Activated naive CD4-positive, alpha-beta T cell treated with anti-CD3 and anti-CD28 coated beads for 36 hours (primary cell): Measurements from ENCODE around the gene JAK1. TPM values are rescaled to one million over a fixed set of nuclear protein-coding genes. Genes with fewer than 3 reads are reported as not detected.

ENCODE experiments used
- CTCF ChIA-PET: fragments of 350-600 bp; sonication (Branson Sonifier 250); formaldehyde crosslinking; loops from one replicate; lab custom pipeline; 2021; ENCODE audit warnings: antibody characterized with exemption; lab: Charles Lee
- DNase-seq: peaks from one replicate; pipeline ENCODE4 v3.0.0-alpha.2; 2020
- H3K27ac Mint-ChIP-seq: one replicate; pipeline ENCODE4 v1.8.0; 2021; ENCODE audit warnings: mild to moderate bottlenecking, mixed read lengths
- H3K27me3 Mint-ChIP-seq: one replicate; pipeline ENCODE4 v1.8.0; 2021; ENCODE audit warnings: low read depth, mixed read lengths
- H3K36me3 Mint-ChIP-seq: one replicate; pipeline ENCODE4 v1.8.0; 2021; ENCODE audit warnings: low read depth, mixed read lengths
- H3K4me1 Mint-ChIP-seq: one replicate; pipeline ENCODE4 v1.8.0; 2021; ENCODE audit warnings: low read depth, mixed read lengths
- H3K4me3 Mint-ChIP-seq: one replicate; pipeline ENCODE4 v1.8.0; 2021; ENCODE audit warnings: mild to moderate bottlenecking, moderate library complexity, mixed read lengths
- H3K9me3 Mint-ChIP-seq: one replicate; pipeline ENCODE4 v1.8.0; 2021; ENCODE audit warnings: mixed read lengths
- intact Hi-C: fragments of 100-400 bp; cut with micrococcal nuclease; formaldehyde crosslinking; loops from one replicate; pipeline ENCODE4 v1.15.1; 2023
- total RNA-seq, 2 experiments: library from RNA; stranded (reverse); gene quantifications; one replicate each; pipeline ENCODE4 v1.2.3, GENCODE V29; 2021

Gene JAK1
- total RNA-seq, 2 experiments from 2014 or later, result 139 to 140 TPM

GRCh38 chr1:64848803-64849202 lies 117.5 kb downstream of the JAK1 start:
- intact Hi-C loops, result no loop called here
- Mint-ChIP-seq H3K27ac (no peak overlapping the region), H3K9me3 (no peaks in the 10 kb centered on the region), H3K4me3 (no peak overlapping the region), H3K27me3 (no peaks in the 10 kb centered on the region), H3K36me3 (peaks cover 27% of the 10 kb centered on the region), H3K4me1 (no peaks in the 10 kb centered on the region)
- CTCF ChIA-PET, result interaction anchor here (0.9 kb wide), 1 partner anchor 15 kb away, joined by 3 read pairs; no protein-coding TSS in a partner anchor
- DNase-seq, result no peak

- CTCF ChIA-PET, result no interaction called here
- peaks cover 21% of the 10 kb centered on the region for H3K36me3 Mint-ChIP-seq
- no peak overlapping the region for H3K4me3 Mint-ChIP-seq
- no peak for DNase-seq
- no peaks in the 10 kb centered on the region for H3K27me3 Mint-ChIP-seq
- no peaks in the 10 kb centered on the region for H3K9me3 Mint-ChIP-seq
- no peaks in the 10 kb centered on the region for H3K4me1 Mint-ChIP-seq
- no peak overlapping the region for H3K27ac Mint-ChIP-seq
- intact Hi-C loops, result no loop called here
Observed at GRCh38 chr1:64848136-64848535, 118.2 kb downstream of the JAK1 start.

- CTCF ChIA-PET, result no interaction called here
- Mint-ChIP-seq H3K36me3 (peaks cover 23% of the 10 kb centered on the region), H3K4me1 (no peaks in the 10 kb centered on the region), H3K27me3 (no peaks in the 10 kb centered on the region), H3K4me3 (no peak overlapping the region), H3K27ac (no peak overlapping the region), H3K9me3 (no peaks in the 10 kb centered on the region)
- DNase-seq, result no peak
- intact Hi-C loops, result no loop called here
Observed at GRCh38 chr1:64847666-64848065, 118.7 kb downstream of the JAK1 start.

GRCh38 chr1:64846573-64847430 lies 119.5 kb downstream of the JAK1 start:
- Mint-ChIP-seq H3K27me3 (no peaks in the 10 kb centered on the region), H3K36me3 (peaks cover 23% of the 10 kb centered on the region), H3K4me1 (no peaks in the 10 kb centered on the region), H3K27ac (no peak overlapping the region), H3K9me3 (no peaks in the 10 kb centered on the region), H3K4me3 (no peak overlapping the region)
- intact Hi-C loops, result no loop called here
- no peak for DNase-seq
- CTCF ChIA-PET, result no interaction called here

GRCh38 chr1:64845831-64846425 lies 120.4 kb downstream of the JAK1 start:
- H3K4me1 Mint-ChIP-seq, result no peaks in the 10 kb centered on the region
- H3K36me3 Mint-ChIP-seq, result peaks cover 28% of the 10 kb centered on the region
- intact Hi-C loops, result no loop called here
- CTCF ChIA-PET, result no interaction called here
- no peak overlapping the region for H3K27ac Mint-ChIP-seq
- H3K9me3 Mint-ChIP-seq, result no peaks in the 10 kb centered on the region
- no peak for DNase-seq
- H3K4me3 Mint-ChIP-seq, result no peak overlapping the region
- H3K27me3 Mint-ChIP-seq, result no peaks in the 10 kb centered on the region

- Mint-ChIP-seq H3K9me3 (no peaks in the 10 kb centered on the region), H3K4me3 (no peak overlapping the region), H3K27me3 (no peaks in the 10 kb centered on the region), H3K36me3 (peaks cover 25% of the 10 kb centered on the region), H3K27ac (no peak overlapping the region), H3K4me1 (no peaks in the 10 kb centered on the region)
- no peak for DNase-seq
- intact Hi-C loops, result no loop called here
- CTCF ChIA-PET, result interaction anchor here (1.1 kb wide), 1 partner anchor 12 kb away, joined by 3 read pairs; no protein-coding TSS in a partner anchor
Observed at GRCh38 chr1:64844609-64845008, 121.7 kb downstream of the JAK1 start.

- H3K4me1 Mint-ChIP-seq, result no peaks in the 10 kb centered on the region
Observed at GRCh38 chr1:64844175-64844574, 122.2 kb downstream of the JAK1 start.

GRCh38 chr1:64843675-64844074 lies 122.7 kb downstream of the JAK1 start:
- Mint-ChIP-seq H3K27me3 (no peaks in the 10 kb centered on the region), H3K4me1 (no peaks in the 10 kb centered on the region), H3K27ac (no peak overlapping the region), H3K9me3 (no peaks in the 10 kb centered on the region), H3K36me3 (peaks cover 26% of the 10 kb centered on the region), H3K4me3 (no peak overlapping the region)
- intact Hi-C loops, result no loop called here
- CTCF ChIA-PET, result no interaction called here
- DNase-seq, result no peak

More at GRCh38 chr1:64844175-64844574, 122.2 kb downstream of the JAK1 start:
- CTCF ChIA-PET, result interaction anchor here (1.1 kb wide), 1 partner anchor 12 kb away, joined by 3 read pairs; no protein-coding TSS in a partner anchor
- intact Hi-C loops, result no loop called here
- Mint-ChIP-seq H3K4me3 (no peak overlapping the region), H3K9me3 (no peaks in the 10 kb centered on the region), H3K36me3 (peaks cover 29% of the 10 kb centered on the region), H3K27me3 (no peaks in the 10 kb centered on the region), H3K27ac (peak overlapping the region; percentile 50)
- DNase-seq, result no peak

GRCh38 chr1:64842224-64842623 lies 124.1 kb downstream of the JAK1 start:
- intact Hi-C loops, result no loop called here
- DNase-seq, result no peak
- no peaks in the 10 kb centered on the region for H3K4me1 Mint-ChIP-seq
- H3K27me3 Mint-ChIP-seq, result no peaks in the 10 kb centered on the region
- H3K9me3 Mint-ChIP-seq, result no peaks in the 10 kb centered on the region
- CTCF ChIA-PET, result no interaction called here
- no peak overlapping the region for H3K27ac Mint-ChIP-seq
- no peak overlapping the region for H3K4me3 Mint-ChIP-seq
- H3K36me3 Mint-ChIP-seq, result peaks cover 28% of the 10 kb centered on the region

GRCh38 chr1:64841330-64842065 lies 124.9 kb downstream of the JAK1 start:
- Mint-ChIP-seq H3K36me3 (peaks cover 29% of the 10 kb centered on the region), H3K4me1 (no peaks in the 10 kb centered on the region), H3K27ac (peak overlapping the region; percentile 16), H3K4me3 (no peak overlapping the region), H3K27me3 (no peaks in the 10 kb centered on the region), H3K9me3 (no peaks in the 10 kb centered on the region)
- CTCF ChIA-PET, result no interaction called here
- intact Hi-C loops, result no loop called here
- DNase-seq, result no peak

GRCh38 chr1:64839732-64840405 lies 126.5 kb downstream of the JAK1 start:
- H3K4me3 Mint-ChIP-seq, result no peak overlapping the region
- no peaks in the 10 kb centered on the region for H3K27me3 Mint-ChIP-seq
- H3K27ac Mint-ChIP-seq, result no peak overlapping the region
- no peaks in the 10 kb centered on the region for H3K9me3 Mint-ChIP-seq
- intact Hi-C loops, result no loop called here
- DNase-seq, result no peak
- H3K36me3 Mint-ChIP-seq, result peaks cover 25% of the 10 kb centered on the region
- H3K4me1 Mint-ChIP-seq, result peaks cover 3% of the 10 kb centered on the region
- CTCF ChIA-PET, result no interaction called here

- peaks cover 25% of the 10 kb centered on the region for H3K36me3 Mint-ChIP-seq
- H3K4me1 Mint-ChIP-seq, result peaks cover 6% of the 10 kb centered on the region
- CTCF ChIA-PET, result no interaction called here
- intact Hi-C loops, result no loop called here
- no peaks in the 10 kb centered on the region for H3K27me3 Mint-ChIP-seq
- no peak for DNase-seq
- H3K27ac Mint-ChIP-seq, result no peak overlapping the region
- H3K9me3 Mint-ChIP-seq, result no peaks in the 10 kb centered on the region
- H3K4me3 Mint-ChIP-seq, result no peak overlapping the region
Observed at GRCh38 chr1:64839261-64839660, 127.1 kb downstream of the JAK1 start.
